ENCODE results near the gene DNAJC1. TPM values are rescaled to one million over a fixed set of nuclear protein-coding genes. Genes with fewer than 3 reads are reported as not detected.

DNAJC1 gene
- total and polyA plus RNA-seq, 2 of the 4 experiments (the other 2 are of a cell fraction): 12.7 to 13.3 TPM

DNA sequence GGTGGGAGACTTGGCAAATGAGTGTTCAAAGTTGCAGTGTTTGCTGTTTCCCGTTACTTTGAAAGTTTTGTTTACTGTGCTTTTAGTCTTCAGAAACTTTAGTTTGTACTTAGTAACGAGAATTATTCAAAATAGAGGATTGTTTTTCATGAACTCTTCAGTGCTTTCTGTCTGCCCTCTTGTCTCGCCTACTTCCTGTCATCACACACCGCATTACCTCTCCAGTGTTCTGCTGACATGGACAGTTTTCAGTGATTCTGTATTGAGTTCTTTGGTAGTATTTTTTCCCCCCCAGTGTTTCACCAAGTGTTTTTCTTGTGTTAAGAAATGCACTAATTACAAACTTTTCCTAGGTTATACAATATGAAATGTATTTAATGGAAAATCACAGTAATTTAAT is 262.5 kb downstream of the DNAJC1 start:
- no peak overlapping the region for H3K18ac ChIP-seq (ENCODE audit: low read depth, low read length)
- no peak overlapping the region for H2BK120ac ChIP-seq (ENCODE audit: low read depth, low read length)
- WGBS, 2 experiments (ENCODE audit: extremely low coverage in 2 of 2, insufficient read length in 1 of 2): no CpG with 5 or more reads among the region's 4 CpGs
- no peak overlapping the region for H3K23ac ChIP-seq (ENCODE audit: low read depth, low read length)
- POLR2A ChIA-PET (ENCODE audit: unreplicated experiment): no interaction called here
- no peak overlapping the region for H3K27ac ChIP-seq (ENCODE audit: insufficient read depth, low read length)
- CTCF ChIA-PET: no interaction called here
- no peak overlapping the region for H3K4me3 ChIP-seq (ENCODE audit: insufficient read depth, low read depth, low read length)
- BruUV-seq (replicated peaks): no TSS peak
- H4K20me1 ChIP-seq (ENCODE audit: insufficient read depth, low read length): no peaks in the 10 kb centered on the region; the same call in 1 of the 2 replicates
- H3K79me1 ChIP-seq (ENCODE audit: low read depth in 1 of 2, low read length in 2 of 2): peaks cover 4 to 20% of the 10 kb centered on the region in 2 experiments; a peak in 2 of 4 replicates
- H3K4ac ChIP-seq (ENCODE audit: low read depth, low read length): no peak overlapping the region
- TF ChIP-seq MAZ (IDR thresholded peaks at IDR 0.05; ENCODE audit: borderline replicate concordance, low read depth, low read length) (no peak), MAFK (IDR thresholded peaks at IDR 0.05; ENCODE audit: low read depth, low read length) (peak; percentile 78), CHD1 (IDR thresholded peaks at IDR 0.05; ENCODE audit: low read depth, low read length) (no peak)
- in situ Hi-C loops (cut with MboI; ENCODE audit: low sequenced_read_pairs): loop anchor here (25.0 kb wide), 1 partner anchor 654 kb away; no protein-coding TSS in a partner anchor
- intact Hi-C loops (cut with micrococcal nuclease): no loop called here
- no peak overlapping the region for H4K5ac ChIP-seq (ENCODE audit: low read depth, low read length)
- no peak overlapping the region for H3K14ac ChIP-seq (replicated peaks; ENCODE audit: low read depth, low read length)
- H3K9me1 ChIP-seq (ENCODE audit: insufficient read depth, low read length): peaks cover 8% of the 10 kb centered on the region; the same call in 1 of the 2 replicates
- no peak overlapping the region for H2BK15ac ChIP-seq (ENCODE audit: low read depth, low read length)
- H3K4me2 ChIP-seq (ENCODE audit: low read depth, low read length): no peak overlapping the region
- no peak overlapping the region for H3K56ac ChIP-seq (ENCODE audit: extremely low read depth, insufficient read depth, low read length)
- dilution Hi-C loops (cut with HindIII; ENCODE audit: low sequenced_read_pairs, unreplicated experiment): no loop called here
- H3K4me1 ChIP-seq (ENCODE audit: control insufficient read depth, insufficient read depth, low read length): no peaks in the 10 kb centered on the region
- H2AK5ac ChIP-seq (ENCODE audit: low read depth, low read length): no peak overlapping the region
- H3K9ac ChIP-seq (ENCODE audit: low read depth, low read length): no peak overlapping the region
- no peak overlapping the region for H2AK9ac ChIP-seq (replicated peaks; ENCODE audit: low read depth, low read length, poor library complexity)
- no peak overlapping the region for H2BK20ac ChIP-seq (ENCODE audit: low read depth, low read length)
- ATAC-seq (ENCODE audit: low read depth) (no peak), DNase-seq (no peak)
- H3K36me3 ChIP-seq (ENCODE audit: control insufficient read depth, insufficient read depth, low read length): peaks cover 37% of the 10 kb centered on the region
- H2BK5ac ChIP-seq (ENCODE audit: low read depth, low read length, poor library complexity, severe bottlenecking): no peak overlapping the region
- no peaks in the 10 kb centered on the region for H3K9me3 ChIP-seq (ENCODE audit: control insufficient read depth, insufficient read depth, low read length)
- no peaks in the 10 kb centered on the region for H3K27me3 ChIP-seq (ENCODE audit: control insufficient read depth, insufficient read depth, low read length)
- H4K8ac ChIP-seq (ENCODE audit: low read depth in 2 of 2, low read length in 2 of 2): no peak overlapping the region
- H4K91ac ChIP-seq (ENCODE audit: insufficient read depth, low read depth, low read length): no peak overlapping the region
- H2AFZ ChIP-seq (replicated peaks; ENCODE audit: low read length, poor library complexity): no peak overlapping the region

Data from IMR-90 (cell line).